Kidney (tissue), 14 donors: Measurements from ENCODE around the gene SNF8. TPM values are rescaled to one million over a fixed set of nuclear protein-coding genes. Genes with fewer than 3 reads are reported as not detected.
A peak's percentile ranks its signal among the peaks of the same experiment; 100 is the strongest.

ENCODE experiments used
- DNase-seq, 5 donors: peaks; one replicate each; pipeline ENCODE4 v3.0.0-alpha.2; 2013 to 2020
- FAIRE-seq: peaks from 2 replicates; lab custom pipeline; 2012; peaks lifted over from hg19 to GRCh38; lab: Jason Lieb, UNC
- H3K27ac ChIP-seq, 2 donors: one replicate each; pipeline ENCODE4 v1.7.0; 2013; ENCODE audit warnings: low read depth in 2 of 2, low read length in 2 of 2, inconsistent platforms in 1 of 2
- H3K27me3 ChIP-seq: one replicate; pipeline ENCODE4 v1.7.1; 2013; ENCODE audit warnings: low read length, inconsistent platforms; ENCODE audit not compliant: control insufficient read depth, insufficient read depth
- H3K36me3 ChIP-seq, 3 donors: one replicate each; pipeline versions ENCODE4 v1.7.0 to v1.7.1; 2013; ENCODE audit warnings: low read length in 3 of 3, control low read depth in 1 of 3, inconsistent platforms in 1 of 3; ENCODE audit not compliant: insufficient read depth in 3 of 3, control insufficient read depth in 2 of 3
- H3K4me1 ChIP-seq, 3 donors: one replicate each; pipeline versions ENCODE4 v1.7.0 to v1.7.1; 2013; ENCODE audit warnings: low read length in 3 of 3, inconsistent platforms in 1 of 3, low read depth in 1 of 3; ENCODE audit not compliant: control insufficient read depth in 2 of 3, insufficient read depth in 2 of 3
- H3K4me3 ChIP-seq, 3 donors: one replicate each; pipeline versions ENCODE4 v1.7.0 to v1.8.1; 2013; ENCODE audit warnings: low read length in 3 of 3, control low read depth in 1 of 3, inconsistent platforms in 1 of 3
- H3K9ac ChIP-seq, 3 donors: one replicate each; pipeline versions ENCODE4 v1.7.0 to v1.7.1; 2013; ENCODE audit warnings: low read length in 3 of 3, control low read depth in 1 of 3, inconsistent platforms in 1 of 3
- H3K9me3 ChIP-seq, 3 donors: one replicate each; pipeline versions ENCODE4 v1.7.0 to v1.7.1; 2013; ENCODE audit warnings: low read length in 3 of 3, control low read depth in 1 of 3, inconsistent platforms in 1 of 3; ENCODE audit not compliant: control insufficient read depth in 2 of 3, insufficient read depth in 1 of 3
- intact Hi-C: fragments of 100-400 bp; cut with DNase I; formaldehyde crosslinking; loops from one replicate; pipeline ENCODE4 v1.11.1; 2022
- polyA plus RNA-seq: library from polyadenylated mRNA; stranded (reverse); fragments of 350-450 nt; fragmentation: Illumina TruSeq; extraction: RNeasy Lipid Tissue Mini Kit (QIAGEN cat#74804); gene quantifications from one replicate; pipeline ENCODE4 v1.2.3, GENCODE V29; 2014; ENCODE audit warnings: low read depth, low replicate concordance; ENCODE audit not compliant: insufficient read depth
- total RNA-seq: library from RNA; stranded (reverse); fragmentation: NEBNext Ultra II Directional; extraction: Animal tissue kit (Norgen Biotek cat#: 25700); gene quantifications from one replicate; pipeline ENCODE4 v1.2.1, GENCODE V29; 2021
- TF ChIP-seq, protein P1 (sequence below): IDR thresholded peaks from 3 replicates; pipeline ENCODE4 v1.5.1; 2012; ENCODE audit warnings: mild to moderate bottlenecking, moderate library complexity, borderline replicate concordance; ENCODE audit not compliant: insufficient read depth; ENCODE audit errors: extremely low read depth
- donor health status: control.
- donor health status: control.
- donor health status: control.
- donor health status: control.
- donor health status: control.
- donor health status: DM: yes; HTN: yes; CAD: no.
- donor health status: Normal renal cell carcinoma (clear cell type).

SNF8 gene
- total and polyA plus RNA-seq, 2 donors from 2014 or later, result 110 to 203 TPM

- no peaks in the 10 kb centered on the region for H3K36me3 ChIP-seq
- no peaks in the 10 kb centered on the region for H3K27me3 ChIP-seq
- no peak overlapping the region for H3K27ac ChIP-seq
- TF ChIP-seq, protein P1, sequence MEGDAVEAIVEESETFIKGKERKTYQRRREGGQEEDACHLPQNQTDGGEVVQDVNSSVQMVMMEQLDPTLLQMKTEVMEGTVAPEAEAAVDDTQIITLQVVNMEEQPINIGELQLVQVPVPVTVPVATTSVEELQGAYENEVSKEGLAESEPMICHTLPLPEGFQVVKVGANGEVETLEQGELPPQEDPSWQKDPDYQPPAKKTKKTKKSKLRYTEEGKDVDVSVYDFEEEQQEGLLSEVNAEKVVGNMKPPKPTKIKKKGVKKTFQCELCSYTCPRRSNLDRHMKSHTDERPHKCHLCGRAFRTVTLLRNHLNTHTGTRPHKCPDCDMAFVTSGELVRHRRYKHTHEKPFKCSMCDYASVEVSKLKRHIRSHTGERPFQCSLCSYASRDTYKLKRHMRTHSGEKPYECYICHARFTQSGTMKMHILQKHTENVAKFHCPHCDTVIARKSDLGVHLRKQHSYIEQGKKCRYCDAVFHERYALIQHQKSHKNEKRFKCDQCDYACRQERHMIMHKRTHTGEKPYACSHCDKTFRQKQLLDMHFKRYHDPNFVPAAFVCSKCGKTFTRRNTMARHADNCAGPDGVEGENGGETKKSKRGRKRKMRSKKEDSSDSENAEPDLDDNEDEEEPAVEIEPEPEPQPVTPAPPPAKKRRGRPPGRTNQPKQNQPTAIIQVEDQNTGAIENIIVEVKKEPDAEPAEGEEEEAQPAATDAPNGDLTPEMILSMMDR, result no peak
- no peaks in the 10 kb centered on the region for H3K9me3 ChIP-seq
- no peaks in the 10 kb centered on the region for H3K4me1 ChIP-seq
- intact Hi-C loops, result no loop called here
- DNase-seq (no peak), FAIRE-seq (no peak)
- H3K4me3 ChIP-seq, result no peak overlapping the region
- H3K9ac ChIP-seq, result no peak overlapping the region
Observed at GRCh38 chr17:48970224-48970623, 25.6 kb upstream of the SNF8 start.

DNA sequence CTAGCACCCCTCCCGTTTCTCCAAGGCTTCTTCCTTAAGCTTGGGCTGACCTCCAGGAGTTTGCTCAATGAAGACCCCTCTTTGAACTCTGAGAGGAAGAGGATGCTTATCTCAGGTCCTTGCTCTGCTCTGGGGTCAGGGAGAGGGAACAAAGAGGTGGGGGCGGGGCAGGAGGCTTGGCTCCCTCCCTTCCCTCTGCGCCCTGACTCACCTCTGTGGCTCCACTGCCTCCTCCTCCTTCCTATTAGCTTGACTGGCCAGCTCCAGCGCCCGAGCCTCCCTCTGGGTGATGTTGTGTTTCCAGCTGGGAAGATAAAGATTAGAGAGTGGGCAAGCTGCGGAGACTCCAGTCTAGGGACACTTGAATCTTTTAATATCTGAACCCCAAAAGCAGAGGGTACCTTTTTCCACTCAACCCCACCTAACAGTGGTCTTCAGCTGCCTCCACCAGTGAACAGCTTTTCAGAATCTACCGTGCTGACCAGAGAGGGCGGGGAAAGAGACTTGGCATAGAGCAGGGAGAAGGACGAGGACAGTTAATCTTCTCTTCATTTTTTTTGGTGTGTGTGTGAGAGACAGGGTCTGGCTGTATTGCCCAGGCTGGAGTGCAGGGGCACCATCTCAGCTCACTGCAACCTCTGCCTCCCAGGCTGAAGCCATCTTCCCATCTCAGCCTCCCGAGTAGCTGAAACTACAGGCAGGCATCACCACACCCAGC lies 17.0 kb upstream of the SNF8 start:
- H3K4me1 ChIP-seq, result no peaks in the 10 kb centered on the region
- no peak overlapping the region for H3K9ac ChIP-seq
- FAIRE-seq, result no peak
- H3K36me3 ChIP-seq, result no peaks in the 10 kb centered on the region
- H3K27me3 ChIP-seq, result no peaks in the 10 kb centered on the region
- H3K4me3 ChIP-seq, result no peak overlapping the region
- intact Hi-C loops, result no loop called here
- TF ChIP-seq, protein P1, result no peak
- peak in 2 of 5 donors; percentile 37 to 40 for DNase-seq
- no peak overlapping the region for H3K27ac ChIP-seq
- H3K9me3 ChIP-seq, result no peaks in the 10 kb centered on the region

- FAIRE-seq, result no peak
- intact Hi-C loops, result no loop called here
- no peak for DNase-seq
- Histone ChIP-seq H3K27me3 (no peaks in the 10 kb centered on the region), H3K9me3 (no peaks in the 10 kb centered on the region), H3K9ac (no peak overlapping the region), H3K4me1 (no peaks in the 10 kb centered on the region), H3K27ac (no peak overlapping the region), H3K36me3 (no peaks in the 10 kb centered on the region), H3K4me3 (no peak overlapping the region)
- TF ChIP-seq, protein P1, result no peak
Observed at GRCh38 chr17:48960834-48961515, 16.3 kb upstream of the SNF8 start.
